NT2/D1 (cell line): ENCODE results near the gene ZSWIM6.

Experiments
- SUZ12 ChIP-seq: IDR thresholded peaks from 2 replicates; pipeline ENCODE4 v1.6.1; 2011; ENCODE audit not compliant: insufficient read length, insufficient read depth; ENCODE audit errors: extremely low read depth
- YY1 ChIP-seq: IDR thresholded peaks from 2 replicates; pipeline ENCODE4 v1.6.1; 2011; ENCODE audit not compliant: insufficient read length, insufficient read depth
- ZNF274 ChIP-seq: IDR thresholded peaks from 2 replicates; pipeline ENCODE4 v1.6.1; 2011; ENCODE audit warnings: mild to moderate bottlenecking, low read depth, low read length

GRCh38 chr5:61450493-61451279 is 118.6 kb downstream of the ZSWIM6 start:
- TF ChIP-seq YY1 = no peak
- no peak for TF ChIP-seq ZNF274
- no peak for TF ChIP-seq SUZ12
